K562 (cell line): Measurements from ENCODE around the gene EGF. TPM values are rescaled to one million over a fixed set of nuclear protein-coding genes. Genes with fewer than 3 reads are reported as not detected.

Source experiments
- ATAC-seq: fragments of 200-7000 bp; cut with Tn5 transposase; 3 replicates; pipeline ENCODE4 v1.9.1; 2020; ENCODE audit warnings: moderate library complexity
- BruUV-seq: library from RNA; stranded (reverse); fragments of 400-500 nt; replicated peaks from 2 replicates; lab custom pipeline; 2021; lab: Mats Ljungman, UMichigan
- CTCF ChIA-PET: fragments of 300-600 bp; formaldehyde crosslinking; extraction: SDS; loops from one replicate; lab custom pipeline; 2021; ENCODE audit warnings: low intra/inter-chr PET ratio; lab: Yijun Ruan, JAX
- POLR2A ChIA-PET: fragments of 300-600, 350-650 bp; sonication (Branson Sonifier 250); formaldehyde crosslinking; extraction: SDS; loops from one replicate; lab custom pipeline; 2021; ENCODE audit warnings: antibody characterized with exemption, inconsistent platforms; lab: Yijun Ruan, JAX
- DNase-seq, 4 experiments: peaks; one replicate each; pipeline versions ENCODE4 v3.0.0 to v3.0.0-alpha.2; 2011 to 2018; ENCODE audit warnings: low spot score in 3 of 4, mixed read lengths in 3 of 4; ENCODE audit errors: extremely low read depth in 1 of 4
- FAIRE-seq: peaks from 2 replicates; lab custom pipeline; 2011; peaks lifted over from hg19 to GRCh38; lab: Jason Lieb, UNC
- H2AFZ ChIP-seq: 2 replicates; pipeline ENCODE4 v1.6.0; 2011; ENCODE audit warnings: low read depth, low read length, control low read depth, inconsistent platforms
- H3K27ac ChIP-seq: fragments of 200-600 bp; 3 replicates; pipeline ENCODE4 v1.8.0; 2011; ENCODE audit warnings: low read depth, mild to moderate bottlenecking, control low read depth, inconsistent platforms, low read length, moderate library complexity, mixed read lengths; ENCODE audit errors: extremely low read depth
- H3K27me3 ChIP-seq, 2 experiments: fragments of 300-600 bp in 1 of 2; 2 replicates in 1 of 2; 3 replicates in 1 of 2; pipeline versions ENCODE4 v1.6.0 to v1.8.0; 2011; ENCODE audit warnings: inconsistent platforms in 2 of 2, low read length in 2 of 2, mild to moderate bottlenecking in 1 of 2, mixed read lengths in 1 of 2, moderate library complexity in 1 of 2; ENCODE audit not compliant: control insufficient read depth in 2 of 2, insufficient read depth in 2 of 2
- H3K36me3 ChIP-seq: fragments of 300-600 bp; 3 replicates; pipeline ENCODE4 v1.8.0; 2011; ENCODE audit warnings: mild to moderate bottlenecking, low read length, inconsistent platforms; ENCODE audit not compliant: control insufficient read depth, insufficient read depth
- H3K4me1 ChIP-seq, 2 experiments: fragments of 200-600 bp in 1 of 2; replicated peaks in 1 of 2; 2 replicates in 1 of 2; 3 replicates in 1 of 2; pipeline versions ENCODE4 v1.5.1 to v1.8.0; 2011; ENCODE audit warnings: inconsistent platforms in 2 of 2, low read length in 2 of 2, mild to moderate bottlenecking in 1 of 2, mixed read lengths in 1 of 2, moderate library complexity in 1 of 2; ENCODE audit not compliant: control insufficient read depth in 2 of 2, insufficient read depth in 2 of 2
- H3K4me2 ChIP-seq: 2 replicates; pipeline ENCODE4 v1.6.1; 2011; ENCODE audit warnings: low read length, control low read depth, inconsistent platforms, mixed read lengths; ENCODE audit not compliant: insufficient read depth
- H3K4me3 ChIP-seq: fragments of 200-600 bp; sonication (generic), shearing (Covaris generic); 2 replicates; pipeline ENCODE4 v1.5.1; 2016; ENCODE audit warnings: control low read depth, inconsistent platforms
- H3K79me2 ChIP-seq: fragments of 200-600 bp; 3 replicates; pipeline ENCODE4 v1.8.0; 2011; ENCODE audit warnings: low read length, inconsistent platforms; ENCODE audit not compliant: control insufficient read depth, insufficient read depth
- H3K9ac ChIP-seq, 2 experiments: 2 replicates each; pipeline versions ENCODE4 v1.6.0 to v1.6.1; 2011; ENCODE audit warnings: low read depth in 2 of 2, low read length in 2 of 2, control low read depth in 1 of 2, inconsistent platforms in 1 of 2, mild to moderate bottlenecking in 1 of 2, mixed read lengths in 1 of 2; ENCODE audit not compliant: insufficient read depth in 1 of 2
- H3K9me1 ChIP-seq: one replicate; pipeline ENCODE4 v1.6.0; 2011; ENCODE audit warnings: inconsistent platforms, mild to moderate bottlenecking, low read length, moderate library complexity; ENCODE audit not compliant: control insufficient read depth, insufficient read depth
- H3K9me3 ChIP-seq: replicated peaks from 2 replicates; pipeline ENCODE4 v1.5.1; 2011; ENCODE audit warnings: low read depth, low read length, inconsistent platforms; ENCODE audit not compliant: control insufficient read depth, insufficient read depth
- H4K20me1 ChIP-seq: replicated peaks from 2 replicates; pipeline ENCODE4 v1.6.1; 2011; ENCODE audit warnings: low read length, inconsistent platforms, mixed read lengths; ENCODE audit not compliant: control insufficient read depth, insufficient read depth
- NCOA2 ChIP-seq, 2 experiments: fragments of 450-650 bp; IDR thresholded peaks; 2 replicates each; pipeline ENCODE4 v1.6.1; 2018; ENCODE audit warnings: mild to moderate bottlenecking in 2 of 2, moderate library complexity in 1 of 2; ENCODE audit not compliant: partially characterized antibody in 2 of 2
- REST ChIP-seq, 2 experiments: fragments of 450-650 bp; formaldehyde crosslinking in 1 of 2; IDR thresholded peaks; 2 replicates each; pipeline versions ENCODE4 v1.4.0 to v1.6.1; 2014 to 2020; ENCODE audit warnings: mild to moderate bottlenecking in 2 of 2, borderline replicate concordance in 1 of 2, low read depth in 1 of 2
- TAF15 ChIP-seq: fragments of 200-400 bp; formaldehyde crosslinking; IDR thresholded peaks from 2 replicates; pipeline ENCODE4 v1.6.1; 2017; ENCODE audit warnings: mild to moderate bottlenecking, low read depth, low read length, moderate library complexity
- WGBS: fragments of 100-300 bp; shearing (Covaris generic); methylation state at CpG from one replicate; pipeline ENCODE4 v1.1.6; 2016; ENCODE audit warnings: low coverage, mixed read lengths; ENCODE audit not compliant: insufficient coverage; ENCODE audit errors: missing lambda C conversion rate; 5-methylcytosine and 5-hydroxymethylcytosine counted together
- in situ Hi-C: fragments of 300-500 bp; cut with MboI; formaldehyde crosslinking; loops from 4 replicates; pipeline ENCODE4 v1.15.0; 2018; ENCODE audit warnings: inconsistent platforms, mixed read lengths
- intact Hi-C: fragments of 100-400 bp; cut with micrococcal nuclease; formaldehyde crosslinking; loops from 2 replicates; pipeline ENCODE4 v1.14.2; 2022
- polyA plus RNA-seq, 8 experiments: library from polyadenylated mRNA; depleted of rRNA in 4 of 8; stranded (reverse) in 5 of 8; unstranded in 3 of 8; fragments of >200 nt; fragmentation: Nextera tagmentation in 2 of 8; fragmentation: Illumina TruSeq in 1 of 8; extraction: Ambion mirVana in 2 of 8; extraction: Trizol in 1 of 8; gene quantifications; 2 replicates each; pipeline versions ENCODE4 v1.2.1 to v1.2.3, GENCODE V29; 2011 to 2014; ENCODE audit warnings: inconsistent platforms in 1 of 8, missing spikeins in 1 of 8
- total RNA-seq, 7 experiments: library from RNA; depleted of rRNA in 6 of 7; stranded (reverse); fragments of >200 nt in 6 of 7; fragmentation: Illumina TruSeq in 2 of 7; extraction: Trizol in 2 of 7; gene quantifications; 2 replicates each; pipeline versions ENCODE4 v1.2.1 to v1.2.3, GENCODE V29; 2011 to 2021; ENCODE audit warnings: low replicate concordance in 1 of 7

EGF gene
- total and polyA plus RNA-seq, 9 of the 15 experiments (the other 6 are each of a cell fraction or from before 2014, with no cell fraction given): 0.32 to 3.1 (median 1.3) TPM

GRCh38 chr4:110046588-110047049, 133.9 kb downstream of the EGF start:
- ATAC-seq (no peak), DNase-seq (no peak), FAIRE-seq (no peak)
- H3K4me1 ChIP-seq: no peaks in the 10 kb centered on the region
- ChIA-PET CTCF (no interaction called here), POLR2A (interaction anchor here (1.0 kb wide), 1 partner anchor 33 kb away, joined by 3 read pairs; no protein-coding TSS in a partner anchor)
- no TSS peak for BruUV-seq
- intact Hi-C loops (no loop called here), in situ Hi-C loops (no loop called here)
- H3K36me3 ChIP-seq: peaks cover 40% of the 10 kb centered on the region
- no peak overlapping the region for H3K4me3 ChIP-seq
- WGBS: 85% methylated on average over 5 of the region's 5 CpGs
- no peak overlapping the region for H2AFZ ChIP-seq
- H3K9ac ChIP-seq: no peak overlapping the region
- no peak overlapping the region for H3K27ac ChIP-seq
- no peak for TF ChIP-seq NCOA2 (IDR thresholded peaks at IDR 0.05; ENCODE audit: partially characterized antibody in 2 of 2)
- no peak for TF ChIP-seq TAF15
- H4K20me1 ChIP-seq: no peaks in the 10 kb centered on the region
- H3K4me2 ChIP-seq: no peak overlapping the region
- no peaks in the 10 kb centered on the region for H3K9me1 ChIP-seq
- H3K79me2 ChIP-seq: no peaks in the 10 kb centered on the region
- H3K27me3 ChIP-seq: peaks cover 2 to 4% of the 10 kb centered on the region in 2 experiments; a peak in 1 of 5 replicates
- H3K9me3 ChIP-seq: no peaks in the 10 kb centered on the region

- DNase-seq (peak; percentile 48 to 65 (median 60)), ATAC-seq (peak; percentile 77), FAIRE-seq (peak; percentile 89)
- POLR2A ChIA-PET: interaction anchor here (0.6 to 2.6 kb wide), 2 partner anchors 10 to 11 kb away, joined by 3 to 7 read pairs; no protein-coding TSS in a partner anchor
- Histone ChIP-seq H3K9me3 (no peaks in the 10 kb centered on the region), H2AFZ (no peak overlapping the region), H3K9me1 (no peaks in the 10 kb centered on the region), H3K4me2 (no peak overlapping the region), H3K9ac (no peak overlapping the region), H3K36me3 (peaks cover 59% of the 10 kb centered on the region), H3K27me3 (no peaks in the 10 kb centered on the region), H3K27ac (no peak overlapping the region), H4K20me1 (no peaks in the 10 kb centered on the region), H3K4me1 (no peaks in the 10 kb centered on the region), H3K79me2 (no peaks in the 10 kb centered on the region), H3K4me3 (no peak overlapping the region)
- in situ Hi-C loops: no loop called here
- CTCF ChIA-PET: interaction anchor here (0.9 to 1.2 kb wide), 3 partner anchors 458 to 465 kb away, joined by 4 to 5 read pairs (median 5); no protein-coding TSS in a partner anchor
- BruUV-seq: no TSS peak
- intact Hi-C loops: loop anchor here (5.0 kb wide), 2 partner anchors 147 to 162 kb away; partner anchors contain the start of gene ELOVL6
- WGBS: 49% methylated on average over 9 of the region's 9 CpGs
- TF ChIP-seq REST (IDR thresholded peaks at IDR 0.05; ENCODE audit: borderline replicate concordance) (peak; percentile 62; the same call in 1 of the 2 replicates), REST (CRISPR knock-in tag; IDR thresholded peaks at IDR 0.05; ENCODE audit: low read depth) (no peak)
Measured at GRCh38 chr4:110049951-110050925, 137.6 kb downstream of the EGF start.
